Femur (tissue), 1 donor: ENCODE results near the gene TMEM107.

Experiments used
- DNase-seq: peaks from one replicate; pipeline ENCODE4 v3.0.0-alpha.2; 2017

Gene TMEM107

GRCh38 chr17:8128125-8128784 is 47.9 kb downstream of the TMEM107 start:
- DNase-seq: no peak

- DNase-seq: peak; percentile 62
Measured at GRCh38 chr17:8126491-8127066, 49.6 kb downstream of the TMEM107 start.

GRCh38 chr17:8125947-8126490 is 50.2 kb downstream of the TMEM107 start:
- no peak for DNase-seq

- peak; percentile 93 for DNase-seq
Measured at GRCh38 chr17:8125154-8125946, 50.8 kb downstream of the TMEM107 start.

DNA sequence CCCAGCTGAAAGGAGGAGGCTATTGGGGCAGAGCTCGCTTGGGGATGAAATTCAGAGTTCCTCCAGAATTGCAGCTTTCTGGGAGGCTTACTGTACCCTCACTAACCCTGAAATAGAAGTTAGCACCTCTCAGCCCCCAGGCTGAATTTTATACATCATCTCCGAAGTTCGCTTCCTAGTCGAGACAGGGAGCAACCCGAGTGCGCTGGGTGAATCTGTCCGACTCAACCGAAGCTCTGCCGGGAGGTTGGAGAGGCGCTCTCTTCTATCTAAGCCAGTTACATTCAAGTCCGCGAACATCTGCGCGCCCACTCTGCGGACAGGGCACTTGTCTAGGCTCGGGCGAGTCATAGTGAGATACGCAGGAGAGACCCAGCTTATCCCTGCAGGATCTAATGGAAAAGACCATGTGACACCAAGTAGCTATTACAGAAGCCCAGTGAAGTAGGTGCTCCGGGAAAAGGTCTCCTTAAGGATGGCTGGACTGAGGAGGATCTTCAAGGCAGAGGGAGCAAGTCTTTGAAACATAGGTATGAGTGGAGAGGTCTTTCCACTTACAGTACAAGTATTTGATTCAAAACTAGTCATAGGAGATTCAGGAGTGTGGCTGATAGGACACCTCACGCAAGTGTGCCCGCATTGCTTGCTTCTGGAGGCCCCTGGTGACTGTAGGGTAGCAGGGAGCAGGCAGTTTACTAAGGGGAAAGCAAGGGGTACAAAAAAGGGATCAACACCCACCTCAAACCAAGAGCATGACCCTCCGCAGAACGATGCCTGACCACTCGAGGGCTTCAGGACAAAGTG is 51.6 kb downstream of the TMEM107 start:
- no peak for DNase-seq

- DNase-seq: no peak
Measured at GRCh38 chr17:8123695-8124349, 52.4 kb downstream of the TMEM107 start, which contains the start of gene HES7. HES7 (minus strand) TSS chr17:8124106; CDS start chr17:8124084, 22 bp downstream.

DNA sequence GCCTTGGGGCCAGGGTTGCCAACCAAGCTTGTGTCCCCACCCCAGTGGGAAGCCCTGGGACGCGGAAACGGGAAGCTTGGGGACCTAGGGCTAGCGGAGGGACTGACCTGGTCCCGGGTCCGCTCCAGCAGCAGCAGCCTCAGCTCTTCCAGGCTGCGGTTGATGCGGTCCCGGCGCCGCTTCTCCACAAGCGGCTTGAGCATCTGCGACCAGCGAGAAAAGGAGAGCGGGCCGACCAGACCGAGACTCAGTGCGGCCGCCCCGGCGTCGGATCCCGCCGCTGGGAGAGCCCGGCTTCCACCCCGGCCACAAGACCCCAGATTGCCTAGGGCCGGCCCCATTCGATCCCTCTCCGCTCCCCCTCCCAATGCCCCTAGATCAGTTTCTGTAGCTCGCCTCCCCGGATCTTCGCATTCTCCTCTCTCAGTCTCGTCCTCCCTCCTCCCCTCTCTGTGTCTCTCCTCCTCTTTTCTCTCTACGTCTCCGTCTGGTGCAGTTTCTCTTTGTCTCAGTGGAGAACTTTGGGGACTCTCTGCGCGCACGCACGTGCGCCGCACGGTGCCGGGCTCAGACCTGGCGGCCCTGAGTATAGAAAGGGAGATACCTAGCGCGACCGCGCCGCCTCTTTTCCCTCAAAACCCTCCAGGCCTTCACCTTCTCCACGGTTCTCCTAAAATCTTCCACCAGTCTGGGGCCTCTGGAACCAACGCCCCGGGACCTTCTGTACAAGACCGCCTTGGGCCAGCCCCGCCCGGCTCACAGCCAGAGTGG is 53.1 kb downstream of the TMEM107 start:
- peak; percentile 44 for DNase-seq
